Omental fat pad (tissue), 4 donors: ENCODE results near the gene CRYBG2. TPM values are rescaled to one million over a fixed set of nuclear protein-coding genes. Genes with fewer than 3 reads are reported as not detected.
"Not testable (repeated sequence)": the region's sequence is repeated elsewhere in the genome, so short reads cannot be mapped to it uniquely, and the experiment has no call there.

Experiments
- ATAC-seq: fragments of 150-250 bp; one replicate; pipeline ENCODE4 v1.9.1; 2016; ENCODE audit warnings: mild to moderate bottlenecking, moderate library complexity; ENCODE audit not compliant: low FRiP score
- DNase-seq: peaks from one replicate; pipeline ENCODE4 v3.0.0-alpha.2; 2019; ENCODE audit warnings: low spot score
- CTCF ChIP-seq, 3 donors: fragments of 450-650 bp; IDR thresholded peaks; one replicate each; pipeline ENCODE4 v1.5.1; 2016 to 2017; ENCODE audit warnings: antibody characterized with exemption in 3 of 3, mild to moderate bottlenecking in 3 of 3, moderate library complexity in 2 of 3
- total RNA-seq, 4 donors: library from RNA; depleted of rRNA; stranded (reverse); fragments of >200 nt; gene quantifications; one replicate each; pipeline ENCODE4 v1.1.0, GENCODE V29; 2016

The CRYBG2 gene
- total RNA-seq, 4 donors from 2014 or later: not detected

GRCh38 chr1:26300578-26301275 is 53.2 kb downstream of the CRYBG2 start:
- DNase-seq (no peak), ATAC-seq (no peak)
- TF ChIP-seq CTCF (IDR thresholded peaks at IDR 0.05): no peak

DNA sequence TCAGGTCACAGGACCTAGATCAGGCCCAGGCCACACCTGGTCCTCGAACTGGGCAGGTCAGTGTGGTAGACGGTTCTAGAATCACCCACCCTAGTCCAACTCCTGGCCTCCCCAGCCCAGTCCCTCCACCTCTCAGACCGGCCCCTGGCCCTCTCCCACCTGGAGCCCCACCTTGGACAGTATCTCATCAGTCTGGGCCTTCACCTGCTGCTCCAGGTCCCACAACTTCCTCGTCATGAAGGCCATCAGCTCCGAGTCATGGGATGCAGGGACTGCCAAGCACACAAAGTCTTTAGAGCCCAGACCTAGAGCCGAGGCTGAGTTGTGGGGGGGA is 56.2 kb downstream of the CRYBG2 start:
- DNase-seq (no peak), ATAC-seq (no peak)
- no peak for TF ChIP-seq CTCF (IDR thresholded peaks at IDR 0.05)

- TF ChIP-seq CTCF (IDR thresholded peaks at IDR 0.05): no peak
- DNase-seq: no peak
- no peak for ATAC-seq
Observed at GRCh38 chr1:26297057-26297790, 56.7 kb downstream of the CRYBG2 start.

DNA sequence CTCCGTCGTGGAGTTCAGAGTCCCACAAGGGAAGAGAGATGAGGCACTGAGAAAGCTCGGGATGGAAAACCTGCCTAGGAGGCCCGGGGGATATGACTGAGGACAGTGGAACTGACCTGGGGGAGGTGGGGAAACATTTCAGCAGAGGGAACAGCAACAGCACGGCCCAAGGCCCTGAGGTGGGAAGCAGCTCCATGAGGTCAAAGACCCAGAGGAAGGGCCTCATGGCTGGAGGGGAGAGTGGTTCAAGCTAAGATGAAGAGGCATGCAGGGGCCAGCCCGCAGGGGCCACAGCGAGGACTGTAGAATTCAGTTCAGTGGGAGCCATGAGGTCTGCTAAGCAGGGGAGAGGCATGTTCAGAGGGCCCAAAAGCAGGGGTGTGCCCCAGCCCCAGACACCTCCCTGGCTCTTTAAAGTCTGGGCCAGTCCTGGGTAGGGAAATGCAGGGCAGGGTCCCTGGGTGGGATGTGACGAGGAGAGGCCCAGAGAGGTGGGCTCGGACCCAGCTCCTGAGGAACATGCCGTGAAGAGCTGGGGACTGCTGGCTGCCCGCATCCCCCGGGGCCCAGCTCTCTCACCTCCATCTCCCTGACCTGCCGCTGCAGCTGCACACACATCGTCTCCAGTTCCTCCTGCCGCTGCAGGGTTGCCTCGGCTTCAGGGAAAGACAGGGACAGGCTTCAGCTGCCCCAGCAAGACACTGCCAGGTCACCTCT is 57.4 kb downstream of the CRYBG2 start:
- DNase-seq: no peak
- no peak for ATAC-seq
- TF ChIP-seq CTCF (IDR thresholded peaks at IDR 0.05): no peak

DNA sequence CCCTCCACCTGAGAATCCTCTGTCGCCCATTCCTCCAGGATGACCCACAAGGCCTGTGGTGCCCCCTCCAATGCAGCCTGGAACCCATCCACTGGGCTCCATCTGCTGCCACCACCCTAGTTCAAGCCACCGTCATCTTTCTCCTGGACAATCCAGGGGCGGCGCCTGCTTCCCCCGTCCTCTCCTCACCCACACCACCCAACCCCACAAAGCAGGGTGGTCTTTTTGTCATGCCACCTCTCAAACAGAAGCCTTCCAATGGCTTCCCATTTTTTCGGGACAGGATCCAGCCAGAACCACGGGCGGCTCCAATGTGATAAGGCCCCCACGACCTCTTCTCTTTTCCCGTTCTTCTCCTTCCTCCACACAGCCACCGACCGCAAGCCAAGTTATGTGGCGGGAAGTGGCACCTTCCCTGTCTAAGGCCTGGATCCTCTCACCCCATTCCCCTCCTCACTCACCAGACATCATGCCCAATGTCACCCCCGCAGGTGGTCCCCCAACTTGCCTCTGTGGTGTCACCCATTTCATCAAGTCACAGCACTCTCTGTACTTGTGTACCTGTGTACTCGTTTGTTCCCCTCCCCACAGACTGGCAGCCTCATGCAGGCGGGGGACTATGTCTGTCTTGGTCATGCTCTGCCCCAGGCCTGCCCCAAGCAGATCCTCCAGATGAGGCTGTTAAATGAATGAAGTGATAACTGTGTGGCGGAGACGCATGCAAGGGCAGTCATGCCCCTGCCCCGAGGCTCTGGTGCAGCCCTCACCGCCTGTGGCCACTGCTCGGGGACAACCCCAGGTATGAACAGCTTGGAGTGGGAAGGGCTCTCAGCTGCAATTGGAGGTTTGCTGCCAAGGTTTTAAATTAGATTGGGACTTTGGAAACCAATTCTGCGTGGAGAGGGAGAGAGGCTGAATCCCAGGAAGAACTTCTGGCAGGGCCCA is 58.5 kb downstream of the CRYBG2 start:
- TF ChIP-seq CTCF (IDR thresholded peaks at IDR 0.05): no peak
- DNase-seq (no peak), ATAC-seq (no peak)

- ATAC-seq (no peak), DNase-seq (no peak)
- no peak for TF ChIP-seq CTCF (IDR thresholded peaks at IDR 0.05)
Observed at GRCh38 chr1:26293911-26294463, 59.9 kb downstream of the CRYBG2 start.

DNA sequence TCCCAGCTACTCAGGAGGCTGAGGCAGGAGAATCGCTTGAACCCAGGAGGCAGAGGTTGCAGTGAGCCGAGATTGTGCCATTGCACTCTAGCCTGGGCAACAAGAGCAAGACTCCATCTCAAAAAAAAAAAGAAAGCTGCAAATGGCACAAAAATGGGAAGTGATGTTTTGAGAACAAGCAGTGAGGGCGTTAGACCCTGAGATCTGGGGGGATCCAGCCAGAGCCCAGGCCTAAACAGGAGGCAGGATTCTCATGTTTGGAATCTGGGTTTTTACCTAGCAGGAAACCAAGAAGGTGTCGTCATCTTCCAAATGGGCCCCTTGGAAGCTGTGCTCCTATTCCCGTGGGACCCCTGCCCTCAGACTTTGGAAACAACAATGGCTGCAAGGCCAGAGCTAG is 61.2 kb downstream of the CRYBG2 start:
- not testable (repeated sequence) for DNase-seq, ATAC-seq
